CD8-positive, alpha-beta memory T cell (primary cell): ENCODE data around the gene HHATL. TPM values are rescaled to one million over a fixed set of nuclear protein-coding genes. Genes with fewer than 3 reads are reported as not detected.

Source experiments
- CTCF ChIA-PET: fragments of 350-600 bp; sonication (Branson Sonifier 250); formaldehyde crosslinking; loops from one replicate; lab custom pipeline; 2021; ENCODE audit warnings: antibody characterized with exemption; lab: Charles Lee
- POLR2A ChIA-PET: fragments of 350-600 bp; sonication (Branson Sonifier 250); formaldehyde crosslinking; loops from one replicate; lab custom pipeline; 2021; ENCODE audit warnings: antibody characterized with exemption; lab: Charles Lee
- DNase-seq, 5 donors: peaks; one replicate each; pipeline versions ENCODE4 v3.0.0 to v3.0.0-alpha.2; 2020 to 2022; ENCODE audit warnings: mixed read lengths in 1 of 5
- H3K27ac ChIP-seq: one replicate; pipeline ENCODE4 v1.7.0; 2013; ENCODE audit warnings: low read depth, mild to moderate bottlenecking, low read length, moderate library complexity
- H3K27me3 ChIP-seq: 2 replicates; pipeline ENCODE4 v1.7.0; 2013; ENCODE audit warnings: low read length, mild to moderate bottlenecking; ENCODE audit not compliant: insufficient read depth, poor library complexity, severe bottlenecking
- H3K36me3 ChIP-seq: 2 replicates; pipeline ENCODE4 v1.7.0; 2013; ENCODE audit warnings: mild to moderate bottlenecking, low read length, moderate library complexity; ENCODE audit not compliant: insufficient read depth
- H3K4me1 ChIP-seq: 2 replicates; pipeline ENCODE4 v1.7.0; 2013; ENCODE audit warnings: mild to moderate bottlenecking, low read length, moderate library complexity; ENCODE audit not compliant: insufficient read depth
- H3K4me3 ChIP-seq: 2 replicates; pipeline ENCODE4 v1.7.0; 2013; ENCODE audit warnings: mild to moderate bottlenecking, low read length
- H3K9me3 ChIP-seq: 2 replicates; pipeline ENCODE4 v1.7.0; 2013; ENCODE audit warnings: mild to moderate bottlenecking, low read length
- H3K27ac Mint-ChIP-seq, 8 donors: one replicate each; pipeline ENCODE4 v1.8.0; 2020 to 2021; ENCODE audit warnings: mixed read lengths in 8 of 8, mild to moderate bottlenecking in 6 of 8, inconsistent platforms in 3 of 8, moderate library complexity in 3 of 8
- H3K27me3 Mint-ChIP-seq, 2 donors: one replicate each; pipeline ENCODE4 v1.8.0; 2020 to 2021; ENCODE audit warnings: mixed read lengths in 2 of 2, mild to moderate bottlenecking in 1 of 2, moderate library complexity in 1 of 2
- H3K36me3 Mint-ChIP-seq, 3 donors: one replicate each; pipeline ENCODE4 v1.8.0; 2020 to 2021; ENCODE audit warnings: mixed read lengths in 3 of 3, inconsistent platforms in 1 of 3, mild to moderate bottlenecking in 1 of 3
- H3K4me1 Mint-ChIP-seq, 3 donors: one replicate each; pipeline ENCODE4 v1.8.0; 2020 to 2021; ENCODE audit warnings: mixed read lengths in 3 of 3, inconsistent platforms in 1 of 3, mild to moderate bottlenecking in 1 of 3
- H3K4me3 Mint-ChIP-seq, 7 donors: one replicate each; pipeline ENCODE4 v1.8.0; 2020 to 2021; ENCODE audit warnings: mixed read lengths in 7 of 7, mild to moderate bottlenecking in 6 of 7, moderate library complexity in 4 of 7, inconsistent platforms in 2 of 7
- H3K9me3 Mint-ChIP-seq, 5 donors: one replicate each; pipeline ENCODE4 v1.8.0; 2020 to 2022; ENCODE audit warnings: mixed read lengths in 5 of 5, mild to moderate bottlenecking in 3 of 5, moderate library complexity in 2 of 5, inconsistent platforms in 1 of 5
- polyA plus RNA-seq: library from polyadenylated mRNA; unstranded; fragments of 300-500 nt; fragmentation: Illumina TruSeq; gene quantifications from one replicate; pipeline ENCODE4 v1.2.3, GENCODE V29; 2021
- total RNA-seq, 2 experiments: library from RNA; stranded (reverse); gene quantifications; one replicate each; pipeline ENCODE4 v1.2.3, GENCODE V29; 2021

Gene HHATL, protein sequence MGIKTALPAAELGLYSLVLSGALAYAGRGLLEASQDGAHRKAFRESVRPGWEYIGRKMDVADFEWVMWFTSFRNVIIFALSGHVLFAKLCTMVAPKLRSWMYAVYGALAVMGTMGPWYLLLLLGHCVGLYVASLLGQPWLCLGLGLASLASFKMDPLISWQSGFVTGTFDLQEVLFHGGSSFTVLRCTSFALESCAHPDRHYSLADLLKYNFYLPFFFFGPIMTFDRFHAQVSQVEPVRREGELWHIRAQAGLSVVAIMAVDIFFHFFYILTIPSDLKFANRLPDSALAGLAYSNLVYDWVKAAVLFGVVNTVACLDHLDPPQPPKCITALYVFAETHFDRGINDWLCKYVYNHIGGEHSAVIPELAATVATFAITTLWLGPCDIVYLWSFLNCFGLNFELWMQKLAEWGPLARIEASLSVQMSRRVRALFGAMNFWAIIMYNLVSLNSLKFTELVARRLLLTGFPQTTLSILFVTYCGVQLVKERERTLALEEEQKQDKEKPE
- total RNA-seq (not detected), polyA plus RNA-seq (not detected)

- Mint-ChIP-seq H3K9me3 (no peaks in the 10 kb centered on the region), H3K27ac (no peak within 1 kb of the TSS), H3K4me3 (no peak within 1 kb of the TSS), H3K27me3 (peaks cover 12 to 14% of the 10 kb centered on the region in 2 donors), H3K36me3 (no peaks in the 10 kb centered on the region), H3K4me1 (peaks cover 7 to 10% (median 7%) of the 10 kb centered on the region in 3 donors)
- POLR2A ChIA-PET, result no interaction called here
- Histone ChIP-seq H3K27ac (no peak within 1 kb of the TSS), H3K4me1 (no peaks in the 10 kb centered on the region), H3K4me3 (no peak within 1 kb of the TSS), H3K36me3 (no peaks in the 10 kb centered on the region), H3K9me3 (no peaks in the 10 kb centered on the region), H3K27me3 (no peaks in the 10 kb centered on the region)
- CTCF ChIA-PET, result no interaction called here
- DNase-seq, result no peak
Measured at GRCh38 chr3:42702066-42702951, at the start of gene HHATL. Gene HHATL, minus strand, starts transcription at chr3:42702798. Its CDS starts 1,972 bp downstream, at chr3:42700826.

DNA sequence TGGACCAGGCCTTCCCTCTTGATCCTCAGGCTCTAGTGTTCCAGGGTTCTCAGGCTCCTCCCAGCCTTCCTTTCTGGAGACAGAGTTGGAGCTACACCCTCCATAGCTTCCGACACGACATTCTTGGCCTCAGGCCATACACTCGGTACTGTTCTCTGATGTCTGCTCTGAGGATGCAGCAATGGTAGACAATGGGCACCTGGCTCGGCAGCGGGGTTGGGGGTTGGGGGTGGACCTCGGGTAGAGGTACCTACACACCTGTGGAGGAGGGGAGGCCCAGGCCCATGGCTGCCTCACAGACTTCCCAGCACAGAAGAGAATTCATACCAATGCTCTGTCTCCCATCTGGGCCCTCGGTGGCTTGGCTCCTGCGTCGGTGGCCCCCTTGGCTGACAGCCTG is 49.0 kb upstream of the HHATL start:
- ChIA-PET POLR2A (no interaction called here), CTCF (interaction anchor here (1.0 kb wide), 1 partner anchor 12 kb away, joined by 3 read pairs; no protein-coding TSS in a partner anchor)
- Mint-ChIP-seq H3K27ac (no peak overlapping the region), H3K9me3 (no peaks in the 10 kb centered on the region), H3K36me3 (peaks cover 0 to 2% (median 0%) of the 10 kb centered on the region in 3 donors), H3K27me3 (no peaks in the 10 kb centered on the region), H3K4me1 (peaks cover 15 to 17% (median 15%) of the 10 kb centered on the region in 3 donors), H3K4me3 (no peak overlapping the region)
- Histone ChIP-seq H3K9me3 (no peaks in the 10 kb centered on the region), H3K36me3 (no peaks in the 10 kb centered on the region), H3K4me1 (peaks cover 19% of the 10 kb centered on the region), H3K27me3 (no peaks in the 10 kb centered on the region), H3K27ac (no peak overlapping the region), H3K4me3 (no peak overlapping the region)
- DNase-seq, result no peak

DNA sequence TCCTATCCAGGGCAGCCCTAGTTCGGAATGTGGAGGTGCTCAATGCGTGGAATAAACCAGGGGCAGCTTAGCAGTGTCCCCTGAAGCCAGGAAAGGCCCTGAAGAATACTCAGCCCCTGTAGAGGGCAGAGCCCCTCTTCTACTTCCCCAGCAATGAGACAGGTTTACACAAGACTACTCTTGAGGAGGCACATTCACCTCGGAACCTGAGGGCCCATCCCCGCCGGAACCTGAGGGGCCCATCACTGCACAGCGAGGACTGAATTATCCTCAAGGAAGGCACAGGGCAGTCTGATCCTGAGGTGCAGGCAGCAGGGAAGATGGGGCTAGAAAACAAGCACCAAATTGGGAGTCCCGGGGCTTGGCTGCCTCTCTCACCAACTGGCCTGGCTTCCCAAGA is 48.2 kb upstream of the HHATL start:
- no peak overlapping the region for H3K27ac Mint-ChIP-seq
- POLR2A ChIA-PET, result no interaction called here

GRCh38 chr3:42749753-42750231 is 47.2 kb upstream of the HHATL start:
- no peaks in the 10 kb centered on the region for H3K27me3 Mint-ChIP-seq
- CTCF ChIA-PET, result interaction anchor here (0.6 kb wide), 1 partner anchor 19 kb away, joined by 3 read pairs; no protein-coding TSS in a partner anchor
- no peaks in the 10 kb centered on the region for H3K9me3 Mint-ChIP-seq
- Histone ChIP-seq H3K27ac (no peak overlapping the region), H3K36me3 (no peaks in the 10 kb centered on the region), H3K4me3 (no peak overlapping the region), H3K9me3 (no peaks in the 10 kb centered on the region), H3K27me3 (no peaks in the 10 kb centered on the region), H3K4me1 (peaks cover 25% of the 10 kb centered on the region)
- H3K27ac Mint-ChIP-seq, result no peak overlapping the region
- peaks cover 0 to 2% (median 0%) of the 10 kb centered on the region in 3 donors for H3K36me3 Mint-ChIP-seq
- POLR2A ChIA-PET, result no interaction called here
- peaks cover 15 to 18% (median 15%) of the 10 kb centered on the region in 3 donors for H3K4me1 Mint-ChIP-seq
- no peak for DNase-seq
- no peak overlapping the region for H3K4me3 Mint-ChIP-seq

More for the DNA sequence above, 48.2 kb upstream of the HHATL start:
- Histone ChIP-seq H3K27me3 (no peaks in the 10 kb centered on the region), H3K36me3 (no peaks in the 10 kb centered on the region), H3K4me3 (no peak overlapping the region), H3K27ac (no peak overlapping the region), H3K4me1 (peaks cover 25% of the 10 kb centered on the region), H3K9me3 (no peaks in the 10 kb centered on the region)
- Mint-ChIP-seq H3K36me3 (peaks cover 0 to 2% (median 0%) of the 10 kb centered on the region in 3 donors), H3K27me3 (no peaks in the 10 kb centered on the region), H3K4me1 (peaks cover 15 to 18% (median 15%) of the 10 kb centered on the region in 3 donors), H3K4me3 (no peak overlapping the region), H3K9me3 (no peaks in the 10 kb centered on the region)
- CTCF ChIA-PET, result interaction anchor here (1.0 kb wide), 1 partner anchor 12 kb away, joined by 3 read pairs; no protein-coding TSS in a partner anchor
- no peak for DNase-seq

DNA sequence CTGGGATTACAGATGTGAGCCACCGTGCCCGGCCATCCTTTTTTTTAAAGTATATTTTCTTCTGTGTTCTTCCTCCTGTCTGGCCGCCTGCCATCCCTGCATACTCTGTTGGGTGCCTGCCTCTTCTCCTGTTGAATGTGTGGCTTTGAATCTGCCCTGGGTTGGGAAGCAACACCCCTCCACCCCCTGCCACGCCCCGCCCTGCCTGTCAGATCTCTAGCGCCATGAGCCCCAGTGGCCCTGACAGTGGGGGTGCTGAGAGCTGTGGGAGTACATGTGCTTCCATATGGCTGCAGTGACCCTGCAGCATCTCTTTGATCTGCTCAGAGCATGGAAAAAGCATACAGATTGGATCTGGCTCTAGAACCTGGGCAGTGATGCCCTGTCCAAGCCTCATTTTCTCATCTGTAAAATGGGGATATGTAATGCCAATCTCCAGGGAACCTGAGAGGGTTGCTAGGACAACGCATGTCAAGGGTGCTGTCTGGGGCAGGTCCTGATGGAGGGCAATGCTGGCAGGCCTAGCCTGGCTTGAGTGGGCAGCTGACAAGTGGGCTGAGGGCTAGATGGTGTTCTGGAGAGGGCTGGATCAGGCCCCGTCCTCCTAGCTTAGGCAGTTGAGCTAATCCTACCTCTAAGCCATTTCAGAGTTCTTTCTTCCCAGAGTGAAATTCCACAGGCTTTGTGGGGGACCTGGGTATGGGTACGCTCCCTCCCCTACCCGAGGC is 46.6 kb upstream of the HHATL start:
- no peaks in the 10 kb centered on the region for H3K36me3 ChIP-seq
- no peak for DNase-seq
- Mint-ChIP-seq H3K27me3 (no peaks in the 10 kb centered on the region), H3K36me3 (peaks cover 0 to 2% (median 0%) of the 10 kb centered on the region in 3 donors), H3K9me3 (no peaks in the 10 kb centered on the region), H3K27ac (no peak overlapping the region), H3K4me3 (no peak overlapping the region), H3K4me1 (peaks cover 15 to 18% (median 15%) of the 10 kb centered on the region in 3 donors)
- H3K4me1 ChIP-seq, result peaks cover 25% of the 10 kb centered on the region
- no peak overlapping the region for H3K4me3 ChIP-seq
- CTCF ChIA-PET, result interaction anchor here (0.6 kb wide), 1 partner anchor 19 kb away, joined by 3 read pairs; no protein-coding TSS in a partner anchor
- H3K9me3 ChIP-seq, result no peaks in the 10 kb centered on the region
- H3K27me3 ChIP-seq, result no peaks in the 10 kb centered on the region
- no peak overlapping the region for H3K27ac ChIP-seq
- POLR2A ChIA-PET, result no interaction called here

DNA sequence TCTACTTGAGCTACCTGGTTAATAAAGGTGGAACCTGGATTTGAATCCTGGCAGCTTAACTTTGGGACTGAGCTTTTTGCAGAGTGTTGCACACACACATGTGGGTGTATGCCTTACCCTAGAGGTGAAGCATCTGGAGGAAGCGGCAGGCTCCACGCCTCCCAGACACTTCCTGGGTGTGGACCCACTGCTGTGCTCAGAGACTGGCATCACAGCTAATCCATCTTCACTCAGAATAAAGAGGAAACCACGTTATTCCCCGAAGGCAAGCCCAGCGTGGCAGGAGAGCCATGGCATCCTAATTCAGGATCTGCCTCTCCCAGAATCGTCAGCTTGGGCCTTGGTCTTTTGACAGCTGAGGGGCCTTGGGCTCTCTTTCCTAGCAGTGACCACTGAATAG is 45.0 kb upstream of the HHATL start:
- CTCF ChIA-PET, result interaction anchor here (0.9 kb wide), 1 partner anchor 175 kb away, joined by 3 read pairs; no protein-coding TSS in a partner anchor
- peaks cover 25% of the 10 kb centered on the region for H3K4me1 ChIP-seq
- no peaks in the 10 kb centered on the region for H3K9me3 ChIP-seq
- H3K36me3 ChIP-seq, result no peaks in the 10 kb centered on the region
- peaks cover 15 to 18% (median 15%) of the 10 kb centered on the region in 3 donors for H3K4me1 Mint-ChIP-seq
- peak overlapping the region; percentile 18 for H3K4me3 ChIP-seq
- peak overlapping the region in 3 of 7 donors; percentile 45 to 63 (median 55) for H3K4me3 Mint-ChIP-seq
- H3K27ac ChIP-seq, result no peak overlapping the region
- H3K9me3 Mint-ChIP-seq, result no peaks in the 10 kb centered on the region
- H3K27ac Mint-ChIP-seq, result peak overlapping the region in 7 of 8 donors; percentile 5 to 83 (median 49)
- H3K27me3 Mint-ChIP-seq, result no peaks in the 10 kb centered on the region
- POLR2A ChIA-PET, result no interaction called here
- peaks cover 0 to 1% (median 0%) of the 10 kb centered on the region in 3 donors for H3K36me3 Mint-ChIP-seq
- DNase-seq, result no peak
- H3K27me3 ChIP-seq, result no peaks in the 10 kb centered on the region
